ENCODE measurements around the gene CORIN.
"Not testable (repeated sequence)": the region's sequence is repeated elsewhere in the genome, so short reads cannot be mapped to it uniquely, and the experiment has no call there.

The CORIN gene

GRCh38 chr4:47767956-47768355, 69.9 kb downstream of the CORIN start:
- not testable (repeated sequence) for DNase-seq (ENCODE audit: low read depth in 2 of 2)

- DNase-seq (ENCODE audit: low read depth in 2 of 2) = no peak
These were observed 74.6 kb downstream of the CORIN start for GRCh38 chr4:47763279-47763678.

- DNase-seq (ENCODE audit: low read depth in 2 of 2) = no peak
These were observed 75.2 kb downstream of the CORIN start for GRCh38 chr4:47762376-47763266.

GRCh38 chr4:47753316-47753715, 84.6 kb downstream of the CORIN start:
- DNase-seq (ENCODE audit: low read depth in 2 of 2) = not testable (repeated sequence)

GRCh38 chr4:47752214-47752613, 85.7 kb downstream of the CORIN start:
- DNase-seq (ENCODE audit: low read depth in 2 of 2) = no peak

DNA sequence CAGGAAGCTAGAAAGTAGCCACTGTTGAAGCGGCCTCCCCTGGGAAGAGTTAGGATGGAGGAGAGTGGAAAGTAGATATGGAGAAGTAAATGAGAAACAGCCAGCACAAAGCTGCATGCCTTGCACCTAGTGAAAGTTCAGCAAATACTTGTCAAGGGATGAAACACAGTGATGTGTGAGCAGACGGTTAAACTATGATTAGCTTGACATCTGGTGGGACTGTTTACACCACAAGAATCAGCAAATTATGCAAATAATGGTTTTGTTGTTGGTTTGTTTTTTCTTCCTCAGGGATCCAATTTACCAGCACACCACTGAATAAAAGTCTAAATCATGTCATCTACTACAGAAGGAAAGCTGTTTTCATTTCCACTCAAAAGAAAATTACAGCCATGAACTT, 87.1 kb downstream of the CORIN start:
- DNase-seq (ENCODE audit: low read depth in 2 of 2) = no peak

- DNase-seq (ENCODE audit: low read depth in 2 of 2) = no peak
These were observed 88.0 kb downstream of the CORIN start for GRCh38 chr4:47749858-47750257.

DNA sequence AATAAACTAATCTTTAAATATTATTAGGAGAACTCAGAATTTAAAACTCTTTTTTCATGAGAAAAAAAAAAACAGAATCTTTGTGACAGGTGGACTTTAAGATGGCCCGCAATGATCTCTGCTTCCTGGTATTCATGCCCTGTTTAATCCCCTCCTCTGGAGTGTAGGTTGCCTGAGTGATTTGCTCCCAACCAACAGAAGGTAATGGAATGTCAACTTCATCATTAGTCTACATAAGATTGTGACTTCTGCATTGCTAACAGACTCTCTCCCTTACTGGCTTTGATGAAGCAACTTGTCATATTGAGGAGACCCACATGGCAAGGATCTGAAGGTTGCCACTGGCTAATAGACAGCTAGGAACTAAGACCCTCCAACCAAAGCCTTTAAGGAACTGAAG, 88.8 kb downstream of the CORIN start:
- DNase-seq (ENCODE audit: low read depth in 2 of 2) = no peak

- no peak for DNase-seq (ENCODE audit: low read depth in 2 of 2)
These were observed 89.9 kb downstream of the CORIN start for GRCh38 chr4:47747846-47748494.

DNA sequence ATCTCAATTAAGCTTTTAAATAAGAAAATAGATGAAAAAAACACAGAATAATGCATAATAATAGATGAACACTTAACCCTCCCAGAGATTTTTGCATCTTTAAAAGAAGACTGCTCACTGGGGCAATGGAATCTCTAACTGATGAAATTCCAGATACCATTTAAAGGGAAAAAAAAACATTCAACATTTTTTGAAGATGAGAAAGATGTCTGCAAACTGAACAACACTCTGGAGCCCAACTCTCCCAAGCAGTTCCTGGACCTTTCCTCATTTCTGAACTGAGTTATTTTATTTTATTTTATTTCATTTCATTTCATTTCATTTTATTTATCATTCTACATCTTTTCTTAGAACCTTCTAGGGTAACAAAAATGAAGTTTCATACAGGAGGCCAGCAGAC, 90.7 kb downstream of the CORIN start:
- no peak for DNase-seq (ENCODE audit: low read depth in 2 of 2)

- DNase-seq (ENCODE audit: low read depth in 2 of 2) = no peak
These were observed 91.7 kb downstream of the CORIN start for GRCh38 chr4:47746122-47746521.

- DNase-seq (ENCODE audit: low read depth in 2 of 2) = no peak
These were observed 93.0 kb downstream of the CORIN start for GRCh38 chr4:47744843-47745382.

DNA sequence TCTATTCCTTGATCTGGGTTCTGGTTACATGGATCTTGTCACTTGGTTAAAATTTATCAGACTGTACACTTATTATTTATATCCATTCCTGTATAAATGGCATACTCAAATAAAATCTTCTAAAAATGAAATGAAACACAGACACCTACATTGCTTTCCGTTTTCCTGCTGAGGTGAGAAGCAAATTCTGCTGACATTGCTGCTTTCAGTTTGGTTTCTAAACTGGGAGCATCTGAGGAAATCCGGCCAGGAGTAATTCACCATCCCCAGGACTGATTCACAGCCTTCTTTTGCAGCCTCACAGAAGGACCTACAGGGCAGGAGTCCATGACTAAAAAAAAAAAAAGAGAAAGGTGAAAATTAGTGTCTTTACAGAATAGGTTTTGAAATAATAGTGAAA, 93.6 kb downstream of the CORIN start:
- no peak for DNase-seq (ENCODE audit: low read depth in 2 of 2)

- no peak for DNase-seq (ENCODE audit: low read depth in 2 of 2)
These were observed 96.7 kb downstream of the CORIN start for GRCh38 chr4:47741200-47741599.

- DNase-seq (ENCODE audit: low read depth in 2 of 2) = no peak
These were observed 100.5 kb downstream of the CORIN start for GRCh38 chr4:47737326-47737725.

DNA sequence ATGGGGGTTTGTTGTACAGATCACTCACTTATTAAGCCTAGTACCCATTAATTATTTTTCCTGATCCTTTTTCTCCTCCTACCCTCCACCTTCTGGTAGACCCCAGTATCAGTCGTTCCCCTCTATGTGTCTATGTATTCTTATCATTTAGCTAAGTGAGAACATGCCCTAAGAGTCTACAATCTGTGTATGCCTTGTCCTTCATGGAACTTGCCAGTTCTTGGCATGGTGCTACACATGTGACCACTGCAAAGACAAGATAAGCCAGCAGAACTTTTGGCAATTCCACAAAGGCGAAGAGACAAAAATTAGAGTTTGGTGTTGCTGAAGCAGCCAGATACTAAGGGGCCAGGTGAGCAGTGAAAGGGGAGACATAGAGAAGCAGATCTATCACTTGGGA, 101.3 kb downstream of the CORIN start:
- no peak for DNase-seq (ENCODE audit: low read depth in 2 of 2)

DNA sequence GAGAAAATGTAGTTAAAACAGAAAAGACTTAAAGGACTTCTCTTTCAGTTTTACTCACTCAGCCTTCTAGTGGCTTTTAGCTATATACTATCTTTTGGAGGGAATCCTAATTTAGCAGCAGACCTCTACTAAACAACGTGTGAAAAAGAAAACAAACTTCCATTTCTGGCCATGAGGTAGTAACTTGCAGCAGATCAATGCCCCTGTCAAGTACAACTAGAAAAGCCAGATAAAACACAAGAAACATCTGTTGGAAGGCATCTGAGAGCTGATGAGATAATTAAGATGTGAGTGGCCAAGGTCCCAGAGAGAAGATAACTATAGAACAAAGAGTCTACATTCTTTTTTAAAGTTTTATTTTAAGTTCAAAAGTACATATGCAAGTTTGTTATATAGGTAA, 101.7 kb downstream of the CORIN start:
- no peak for DNase-seq (ENCODE audit: low read depth in 2 of 2)

DNA sequence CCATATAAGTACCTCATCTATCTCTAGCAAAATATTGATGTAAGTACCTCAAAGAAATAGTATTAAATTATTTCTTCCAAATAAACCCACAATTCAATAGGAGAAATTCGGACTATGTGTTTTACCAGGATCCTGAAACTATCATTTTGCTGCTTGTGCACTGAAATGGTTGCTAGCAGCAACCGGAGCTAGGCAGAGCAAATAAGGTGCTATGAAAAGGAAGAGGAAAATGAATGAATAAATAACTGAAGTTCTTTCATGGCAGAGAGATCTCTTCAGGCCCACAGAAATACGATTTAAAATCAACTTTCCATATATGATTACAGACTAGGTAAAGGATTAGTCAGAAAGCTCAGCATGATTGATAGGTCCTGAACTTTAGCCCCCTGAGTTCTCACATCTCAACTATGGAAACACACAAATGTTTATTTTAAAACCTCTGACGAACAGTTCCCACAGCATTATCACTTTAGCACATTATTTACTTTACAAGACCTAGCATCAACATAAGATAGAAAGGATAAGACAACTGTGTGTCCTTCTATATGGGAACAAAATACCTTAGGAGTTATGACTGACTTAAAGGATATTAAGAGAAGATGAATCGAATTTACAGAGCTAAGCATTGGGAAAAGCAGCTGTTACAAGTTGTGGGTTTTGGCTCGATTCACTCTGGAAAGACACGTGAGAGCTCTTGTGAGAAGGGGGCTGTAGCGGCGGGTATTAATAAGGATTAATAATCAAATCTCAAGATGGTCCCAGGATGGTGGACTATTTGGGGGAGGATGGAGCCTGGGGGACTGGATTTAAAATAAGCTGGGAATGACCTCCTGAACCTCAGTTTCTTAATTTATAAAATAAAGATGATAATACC, 104.3 kb downstream of the CORIN start:
- no peak for DNase-seq (ENCODE audit: low read depth in 2 of 2)

DNA sequence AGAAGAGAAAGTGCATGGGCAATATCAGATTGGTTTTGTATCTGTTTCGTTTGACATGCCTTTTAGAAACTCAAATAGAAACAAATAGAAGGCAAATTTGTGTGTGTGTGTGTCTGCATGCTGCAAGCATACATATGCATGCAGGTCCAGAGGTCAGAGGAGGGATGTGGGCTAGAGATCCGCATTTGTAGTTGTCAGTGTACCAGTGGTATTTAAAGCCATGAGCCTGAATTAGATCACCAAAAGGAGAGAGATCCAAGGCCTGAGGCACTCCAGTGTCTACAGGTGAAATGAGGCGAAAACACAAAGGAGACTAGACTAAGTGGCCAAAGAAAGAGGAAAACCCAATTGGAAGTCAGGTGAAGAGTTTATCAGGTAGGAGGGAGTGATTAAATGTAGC, 106.7 kb downstream of the CORIN start:
- DNase-seq (ENCODE audit: low read depth in 2 of 2) = no peak

GRCh38 chr4:47729131-47729680, 108.7 kb downstream of the CORIN start:
- no peak for DNase-seq (ENCODE audit: low read depth in 2 of 2)

DNA sequence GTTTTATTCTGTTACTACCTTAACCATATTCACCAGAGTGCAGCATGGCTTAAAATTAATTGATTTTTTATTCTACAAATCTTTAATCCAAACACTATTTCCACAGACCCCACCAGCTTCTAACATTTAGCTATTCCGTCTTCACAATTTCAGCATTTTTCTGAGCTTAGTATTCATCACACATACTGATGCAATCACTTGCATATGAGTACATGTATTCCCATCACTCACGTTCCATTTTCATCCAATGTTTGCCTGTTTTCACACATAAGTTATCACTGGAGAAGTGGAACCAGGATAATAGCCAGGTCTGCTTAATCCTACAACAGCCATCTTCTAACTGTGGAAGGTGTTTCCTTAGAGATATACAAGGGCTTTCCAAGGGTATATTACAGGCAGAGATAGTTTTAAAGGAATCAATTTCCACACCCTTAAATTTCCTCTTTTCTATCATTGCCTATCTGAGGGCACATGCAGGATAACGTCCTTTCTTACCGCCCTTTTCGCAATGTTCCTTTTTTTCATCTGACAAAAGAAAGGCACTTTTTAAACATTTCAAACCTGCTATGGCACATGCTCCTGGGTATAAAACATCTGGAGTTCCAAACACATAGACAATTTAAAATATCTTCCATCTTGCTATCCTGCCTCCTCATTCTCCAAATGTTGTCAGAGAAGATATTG, 115.8 kb downstream of the CORIN start:
- DNase-seq (ENCODE audit: low read depth in 2 of 2) = no peak
